ENCODE measurements around the gene POLN. TPM values are rescaled to one million over a fixed set of nuclear protein-coding genes. Genes with fewer than 3 reads are reported as not detected.
"Not testable (repeated sequence)": the region's sequence is repeated elsewhere in the genome, so short reads cannot be mapped to it uniquely, and the experiment has no call there.

Gene POLN
- total RNA-seq, 1 experiment from 2014 or later = 0.24 TPM

DNA sequence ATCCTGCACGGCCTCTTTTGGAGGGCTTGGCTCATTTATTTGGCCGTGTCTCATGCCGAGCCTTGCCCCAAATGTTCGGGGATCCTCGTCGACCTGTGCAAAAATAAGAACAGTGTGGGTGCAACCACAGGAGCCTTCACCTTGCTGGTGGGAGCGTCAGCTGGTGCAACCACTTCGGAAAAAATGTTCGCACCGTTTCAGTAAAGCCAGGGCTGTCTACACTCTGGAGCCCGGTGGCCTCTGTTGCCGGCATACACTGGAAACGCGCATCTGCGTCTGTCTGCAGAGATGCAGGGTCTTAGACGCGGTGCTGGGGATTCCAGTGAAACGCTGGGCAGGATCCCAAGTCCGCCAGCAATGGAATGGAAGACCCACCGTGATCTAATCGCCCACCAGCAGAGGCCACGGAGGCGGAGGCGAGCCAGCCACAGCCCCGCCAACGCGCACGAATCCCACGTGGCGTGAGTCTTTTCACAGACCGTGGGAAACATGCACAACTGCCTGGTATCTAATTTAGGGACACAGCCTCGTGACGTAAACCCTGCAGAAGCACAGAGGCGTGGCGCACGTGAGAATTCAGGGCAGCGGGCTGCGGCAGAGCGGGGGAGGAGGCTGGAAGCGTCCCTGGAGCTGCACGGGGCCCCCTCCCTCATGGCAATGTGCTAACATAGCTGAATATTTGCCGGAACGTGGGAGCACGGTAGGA lies 33.8 kb upstream of the POLN start:
- no peak for DNase-seq (ENCODE audit: low read depth)

DNA sequence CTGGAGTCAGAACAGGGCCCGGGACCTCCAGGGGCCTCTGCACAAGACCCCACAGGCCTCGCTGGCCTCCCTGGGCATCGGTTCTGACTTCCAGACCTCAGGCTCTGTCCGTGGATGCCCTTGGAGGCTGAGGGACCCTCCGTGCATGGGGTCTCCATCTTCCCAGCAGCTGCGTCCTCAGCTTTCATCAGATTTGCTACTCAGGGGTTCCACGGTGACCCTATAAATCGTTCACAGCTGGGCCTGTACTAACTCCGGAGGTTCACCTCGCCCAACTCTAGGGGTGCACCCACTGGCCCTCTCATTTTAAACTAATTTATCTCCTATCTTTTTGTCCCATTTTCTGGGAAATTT lies 33.1 kb upstream of the POLN start:
- not testable (repeated sequence) for DNase-seq (ENCODE audit: low read depth)

DNA sequence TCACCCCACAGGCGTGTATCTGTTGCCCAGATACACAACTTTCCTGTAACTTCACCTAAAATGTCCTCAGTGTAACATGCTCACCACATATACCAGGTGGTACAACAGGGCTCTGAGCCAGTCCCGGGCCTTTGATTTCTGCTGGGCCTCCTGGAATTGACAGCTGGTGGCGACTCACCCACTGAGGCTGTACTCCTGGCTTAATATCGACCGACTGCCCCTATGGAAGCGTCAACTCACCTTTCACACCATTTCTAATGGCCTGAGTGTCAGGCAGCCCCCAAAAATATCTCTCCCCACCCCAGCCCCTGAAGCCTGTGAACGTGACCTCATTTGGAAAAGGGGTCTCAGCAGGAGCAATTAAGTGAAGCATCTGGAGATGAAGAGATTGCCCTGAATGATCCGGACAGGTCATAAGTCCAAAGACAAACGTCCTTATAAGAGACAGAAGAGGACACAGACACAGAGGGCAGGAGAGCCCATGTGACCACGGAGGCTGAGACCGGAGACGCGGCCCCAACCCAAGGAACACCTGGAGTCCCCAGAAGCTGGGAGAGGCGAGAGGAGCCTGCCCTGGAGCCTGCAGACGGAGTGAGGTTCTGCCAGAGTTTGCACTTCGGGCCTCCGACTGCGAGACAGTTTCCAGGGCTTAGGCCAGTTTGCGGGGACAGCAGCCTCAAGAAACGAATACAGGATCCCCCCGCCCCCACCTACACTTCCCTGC lies 32.6 kb upstream of the POLN start:
- no peak for DNase-seq (ENCODE audit: low read depth)

DNA sequence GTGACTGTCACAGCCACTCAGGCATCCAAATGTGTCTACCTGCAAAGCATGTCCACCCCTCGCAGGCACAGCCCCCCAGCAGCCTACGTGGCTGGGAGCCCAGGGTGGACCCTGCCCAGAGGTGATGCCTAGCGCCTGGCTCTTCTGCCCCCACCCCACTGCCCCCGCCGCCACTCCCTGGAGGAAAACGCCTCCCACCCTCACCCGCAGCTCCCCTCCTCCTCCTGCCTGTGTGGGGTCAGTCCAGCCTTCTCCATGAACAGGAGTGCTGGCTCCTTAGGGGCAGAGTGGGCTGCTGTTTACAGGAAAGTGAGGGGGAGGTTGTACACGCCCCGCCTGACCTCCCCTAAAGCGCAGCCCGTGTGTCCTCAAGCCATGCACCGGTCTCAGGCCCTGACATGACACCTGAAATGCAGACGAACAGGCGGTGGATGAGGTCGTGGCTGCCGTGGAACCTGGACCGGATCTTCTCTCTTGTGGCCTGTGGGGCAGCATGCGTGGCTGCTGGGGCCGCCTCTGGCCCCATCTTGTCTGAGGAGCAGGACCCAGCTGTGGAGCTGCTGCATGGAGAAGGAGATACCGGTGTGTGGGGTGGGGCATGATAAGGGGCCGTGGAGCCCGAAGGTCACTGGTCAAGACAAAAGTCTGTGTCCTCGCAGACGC lies 31.9 kb upstream of the POLN start:
- DNase-seq (ENCODE audit: low read depth) = no peak

DNA sequence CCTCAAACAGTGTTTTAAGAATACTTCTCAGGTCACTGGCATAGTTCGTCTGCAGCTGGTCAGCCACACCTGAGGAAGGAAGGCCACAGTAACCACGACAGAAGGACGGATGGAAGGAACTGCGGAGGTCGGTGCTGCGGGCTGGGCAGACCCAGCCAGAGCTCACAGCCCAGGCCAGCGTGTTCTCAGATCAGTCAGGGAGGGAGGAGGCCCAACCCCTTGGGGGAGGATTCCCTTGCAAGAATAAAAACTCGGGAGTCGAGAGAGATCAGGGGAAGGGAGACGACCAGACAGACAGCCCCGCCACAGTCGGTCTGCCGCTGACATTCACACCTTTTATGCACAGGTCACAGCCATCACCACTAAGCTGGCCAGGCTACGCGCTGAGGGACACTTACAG lies 31.3 kb upstream of the POLN start:
- DNase-seq (ENCODE audit: low read depth) = no peak

DNA sequence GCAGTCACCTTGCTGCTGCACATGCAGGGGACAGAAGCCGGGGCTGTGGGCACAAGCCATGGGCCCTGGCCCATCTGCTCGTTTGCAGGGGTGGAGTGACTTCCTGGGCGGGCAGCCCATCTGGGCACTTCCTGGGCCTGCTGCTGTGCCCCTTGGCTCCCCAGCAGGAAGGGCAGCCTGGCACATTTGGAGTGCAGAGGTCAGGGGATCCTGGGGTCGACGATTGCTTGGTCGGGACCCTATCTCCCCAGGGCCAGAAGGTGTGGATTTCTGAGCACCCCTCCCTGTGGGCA lies 30.9 kb upstream of the POLN start:
- DNase-seq (ENCODE audit: low read depth) = no peak

DNA sequence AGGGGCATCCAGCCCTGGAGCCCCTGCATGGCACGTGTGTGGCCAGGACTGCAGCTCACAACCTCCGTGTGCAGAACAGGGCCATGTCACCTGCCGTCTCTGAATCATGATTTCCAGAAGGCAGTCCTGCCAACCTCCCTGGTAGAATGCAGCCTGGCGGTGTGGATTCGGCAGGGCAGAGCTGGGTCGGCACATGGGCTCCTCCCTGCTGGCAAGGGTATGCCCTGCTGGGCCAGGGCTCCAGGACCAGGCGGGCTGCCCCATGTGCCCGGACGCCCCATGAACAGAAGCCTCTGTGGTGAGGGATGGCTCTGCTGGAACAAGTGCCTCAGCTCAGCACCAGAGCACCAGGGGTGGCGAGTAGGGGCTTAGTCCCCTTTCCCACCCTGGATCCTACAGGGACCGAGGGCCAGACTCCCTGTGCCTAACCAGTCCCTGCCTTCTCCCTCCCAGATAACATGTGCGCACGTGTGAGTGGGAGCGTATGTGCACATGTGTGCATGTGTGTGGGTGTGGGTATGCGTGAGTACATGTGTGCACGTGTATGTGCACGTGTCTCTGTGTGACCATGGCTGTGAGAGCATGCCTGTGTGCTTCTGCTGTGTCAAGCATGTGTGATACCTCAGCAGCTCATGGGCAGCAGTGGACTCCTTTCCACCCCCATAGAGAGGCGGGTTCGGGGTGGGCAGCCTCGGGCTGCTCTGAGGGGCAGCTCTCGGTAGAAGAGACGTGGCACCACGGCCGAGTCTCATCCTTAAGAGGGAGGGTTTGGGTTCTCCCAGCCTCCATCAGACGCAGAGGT lies 30.3 kb upstream of the POLN start:
- DNase-seq (ENCODE audit: low read depth) = no peak

DNA sequence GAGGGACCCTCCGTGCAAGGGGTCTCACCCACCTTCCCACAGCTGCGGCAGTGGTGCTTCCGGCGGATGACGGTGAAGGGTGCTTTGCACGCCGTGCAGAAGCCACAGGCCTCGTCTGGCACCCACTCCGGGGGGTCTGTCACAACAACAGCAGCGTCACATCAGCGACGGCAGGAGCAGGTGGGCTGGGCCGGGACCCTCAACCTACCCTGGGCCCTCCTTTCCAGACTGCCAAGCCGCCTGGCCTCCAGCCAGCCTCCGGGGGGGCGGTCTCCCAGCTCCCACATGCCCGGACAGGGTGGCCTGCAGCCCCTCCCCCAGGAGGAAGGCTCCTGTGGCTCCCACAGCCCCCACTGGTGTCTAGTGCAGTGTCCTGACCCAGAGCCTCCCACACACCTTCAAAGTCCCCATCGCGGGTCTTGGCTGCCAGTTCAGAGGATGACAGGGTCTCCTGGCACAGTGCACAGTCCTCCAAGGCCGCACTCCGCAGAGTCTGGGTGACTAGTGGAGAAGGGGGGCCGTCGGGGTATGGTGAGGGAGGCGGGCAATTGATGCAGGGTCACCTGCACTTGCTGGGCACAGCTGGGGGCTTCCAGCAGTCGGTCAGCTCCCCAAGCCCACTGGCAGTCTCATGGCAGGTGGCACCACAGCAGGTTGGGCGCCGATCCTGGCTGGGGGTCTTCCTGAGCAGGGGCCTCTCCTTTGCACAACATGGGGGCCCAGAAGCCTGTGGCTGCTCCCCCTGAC lies 29.5 kb upstream of the POLN start:
- DNase-seq (ENCODE audit: low read depth) = no peak

DNA sequence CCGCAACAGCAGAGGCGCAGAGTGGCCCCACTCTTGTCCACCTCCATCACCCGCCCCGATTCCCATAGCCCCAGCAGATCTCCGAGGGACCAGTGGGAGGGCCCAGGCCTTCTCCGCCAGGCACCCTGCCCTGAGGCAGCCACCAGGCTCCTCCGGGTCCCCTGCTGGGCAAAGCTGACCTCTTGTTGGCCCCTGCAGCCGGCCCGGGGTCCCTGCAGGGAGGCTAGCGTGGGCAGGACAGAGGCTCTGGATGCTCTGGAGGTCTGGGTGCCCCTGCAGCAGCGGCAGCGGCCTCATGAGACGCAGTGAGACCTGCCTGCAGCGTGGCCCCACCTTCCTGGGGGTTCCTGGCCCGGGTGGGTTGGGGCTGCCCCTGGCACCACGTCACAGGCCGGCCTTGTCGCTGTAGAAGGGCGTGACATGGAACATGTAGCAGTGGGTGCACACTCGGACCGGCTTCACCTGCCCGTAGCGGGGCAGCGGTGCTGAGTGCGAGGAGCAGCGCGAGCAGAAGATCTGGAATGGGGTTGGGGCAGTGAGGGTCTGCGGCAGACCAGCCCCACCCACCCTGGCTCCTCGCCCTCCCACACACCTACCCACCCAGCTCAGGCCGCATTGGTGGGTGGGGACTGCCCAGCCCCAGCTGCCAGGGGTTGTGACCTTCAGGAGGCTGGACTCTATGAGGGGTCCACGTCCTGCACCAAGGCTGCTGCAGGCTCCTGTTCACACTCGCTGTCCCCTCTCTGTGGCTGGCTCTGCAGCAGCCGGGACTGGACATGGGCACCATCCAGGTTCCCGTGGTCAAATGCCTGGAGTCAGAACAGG lies 28.6 kb upstream of the POLN start:
- DNase-seq (ENCODE audit: low read depth) = no peak

DNA sequence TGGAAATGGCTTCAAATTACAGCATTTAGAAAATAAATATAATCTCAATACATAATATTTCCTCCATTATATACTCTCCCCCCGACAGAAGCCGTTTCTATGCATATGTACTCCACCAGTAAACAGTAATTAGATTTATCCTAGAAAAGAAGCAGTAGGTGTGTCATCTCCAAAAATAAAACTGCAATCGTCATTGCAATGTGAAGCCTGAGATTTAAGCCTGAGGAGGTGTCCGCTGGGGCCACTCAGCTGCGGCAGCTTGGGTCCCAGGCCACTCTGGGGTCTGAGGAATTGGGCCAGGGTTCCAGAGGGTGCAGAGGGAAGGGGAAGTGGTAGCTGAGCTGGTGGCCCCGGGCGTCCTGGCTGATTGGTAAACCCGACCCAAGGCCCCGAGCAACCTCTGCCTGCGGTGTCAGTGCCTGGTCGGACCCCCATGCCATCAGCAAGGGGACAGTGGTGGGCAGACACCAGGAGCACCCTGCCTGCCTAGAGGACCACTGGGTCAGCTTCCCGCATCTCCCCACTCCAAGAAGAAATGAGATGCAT lies 27.8 kb upstream of the POLN start:
- DNase-seq (ENCODE audit: low read depth) = no peak

DNA sequence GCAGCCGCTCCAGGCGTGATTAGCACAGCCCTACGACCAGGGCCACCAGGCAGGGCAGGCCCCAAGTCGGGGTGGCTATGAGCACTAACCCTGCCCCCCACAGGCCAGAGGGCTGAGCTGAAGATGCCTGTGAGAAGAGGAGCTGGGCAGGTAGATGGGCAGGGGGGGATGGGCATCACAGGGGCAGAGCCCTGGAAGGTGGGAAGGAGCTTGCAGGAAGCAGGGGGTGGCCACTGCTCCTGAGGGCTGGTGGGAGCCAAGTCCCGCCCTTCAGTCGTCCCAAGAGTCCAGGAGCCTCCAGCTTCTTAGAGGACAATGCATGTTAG lies 27.2 kb upstream of the POLN start:
- DNase-seq (ENCODE audit: low read depth) = no peak

DNA sequence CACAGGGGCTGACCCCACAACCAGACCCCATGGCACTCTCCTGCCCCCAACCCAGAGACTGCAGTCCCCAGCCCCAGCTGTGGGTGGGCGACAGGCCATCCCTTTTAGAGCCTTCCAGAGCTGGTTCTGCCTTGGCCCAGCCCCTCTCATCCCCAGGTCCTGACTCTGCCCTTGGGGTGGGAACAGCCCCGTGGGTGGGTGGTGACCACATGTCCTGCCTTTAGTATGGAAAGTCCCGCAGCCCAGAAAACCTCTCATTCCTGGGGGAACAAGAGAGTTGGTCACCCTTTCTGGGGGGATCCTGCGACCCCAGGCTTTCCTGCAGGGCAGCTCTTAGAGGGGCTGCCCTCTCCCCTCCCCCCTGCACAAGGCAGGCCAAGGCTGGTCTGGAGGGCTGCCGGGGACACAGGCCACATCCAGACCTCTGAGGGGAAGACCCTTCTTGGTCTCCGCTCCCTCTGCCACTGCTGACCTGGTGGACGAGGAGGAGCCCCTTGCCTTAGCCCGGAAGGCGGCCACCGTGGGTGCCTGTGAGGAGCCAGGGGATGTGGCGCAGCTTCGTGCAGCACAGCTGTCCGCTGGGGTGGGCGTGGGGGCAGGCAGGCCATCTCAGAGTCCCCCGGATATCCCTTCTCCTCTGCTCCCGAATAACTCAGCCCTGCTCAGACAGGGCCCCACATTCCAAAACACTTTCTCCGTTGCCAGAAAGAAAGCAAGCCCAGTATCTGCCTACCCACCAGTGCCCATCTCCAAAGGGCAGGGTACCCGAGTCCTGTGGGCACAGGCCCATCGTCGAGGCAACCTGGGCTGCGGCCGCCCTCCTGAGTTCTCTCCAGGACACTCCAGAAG lies 26.7 kb upstream of the POLN start:
- no peak for DNase-seq (ENCODE audit: low read depth)

DNA sequence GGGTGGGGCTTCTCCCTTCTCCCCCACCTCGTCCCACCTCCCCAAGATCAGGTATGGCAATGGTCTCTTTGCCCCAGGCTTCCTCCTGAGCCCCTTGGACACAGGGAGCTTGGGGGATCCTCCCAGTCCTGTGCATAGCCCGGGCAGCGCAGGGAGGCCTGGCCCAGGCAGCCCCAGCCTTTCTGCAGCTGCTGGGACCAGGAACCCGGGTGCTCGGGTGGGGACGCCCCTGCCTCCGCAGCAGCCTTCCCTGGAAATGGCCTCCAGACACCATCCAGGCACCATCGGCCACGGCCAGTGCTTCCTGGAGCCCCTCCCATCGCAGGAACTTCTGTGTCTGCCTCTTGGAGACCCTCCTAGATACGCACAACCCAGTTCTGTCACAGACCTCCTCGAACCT lies 25.9 kb upstream of the POLN start:
- DNase-seq (ENCODE audit: low read depth) = no peak

DNA sequence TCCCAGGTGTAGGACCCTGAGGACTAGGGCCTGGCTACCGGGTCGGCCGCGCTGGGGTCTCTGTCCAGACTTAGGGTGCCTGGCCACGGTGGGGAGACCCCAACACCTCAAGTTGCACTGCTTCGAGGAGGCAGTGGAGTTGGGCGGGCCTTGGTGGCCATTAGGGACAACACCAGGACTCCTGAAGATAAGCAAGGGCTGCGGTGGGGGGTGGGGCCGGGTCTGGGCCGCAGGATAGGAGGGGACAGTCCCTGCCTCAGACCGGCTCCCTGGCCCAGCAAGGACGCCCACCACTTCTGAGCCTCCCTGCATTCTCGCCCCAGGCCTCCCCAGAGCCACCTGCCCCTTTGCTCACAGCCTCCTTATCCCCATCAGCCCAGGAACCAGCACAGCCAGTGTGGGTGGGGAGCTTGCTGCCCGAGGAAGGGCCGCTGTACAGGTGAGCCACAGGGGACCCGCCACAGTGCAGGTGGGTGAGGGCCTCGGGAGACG lies 25.4 kb upstream of the POLN start:
- DNase-seq (ENCODE audit: low read depth) = no peak

DNA sequence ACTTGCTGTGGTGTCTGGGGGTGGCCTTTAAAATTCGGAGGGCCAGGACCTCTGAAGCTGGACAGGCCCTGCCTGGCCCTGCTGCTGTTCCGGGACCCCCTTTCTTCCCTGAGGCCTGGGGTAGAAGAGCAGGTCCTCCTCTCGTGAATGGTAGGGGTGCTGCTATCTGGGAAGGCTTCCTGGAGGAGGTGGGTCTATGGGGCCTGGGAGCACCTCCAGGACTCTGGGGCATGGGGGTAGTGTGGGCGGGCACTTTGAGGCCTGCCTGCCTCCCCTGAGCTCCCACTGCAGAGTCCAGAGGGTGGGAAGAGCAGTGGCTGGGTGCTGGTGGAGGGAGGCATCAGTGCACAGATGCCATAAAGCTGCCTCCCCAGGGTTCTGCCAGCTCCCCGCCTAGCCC lies 24.9 kb upstream of the POLN start:
- no peak for DNase-seq (ENCODE audit: low read depth)

DNA sequence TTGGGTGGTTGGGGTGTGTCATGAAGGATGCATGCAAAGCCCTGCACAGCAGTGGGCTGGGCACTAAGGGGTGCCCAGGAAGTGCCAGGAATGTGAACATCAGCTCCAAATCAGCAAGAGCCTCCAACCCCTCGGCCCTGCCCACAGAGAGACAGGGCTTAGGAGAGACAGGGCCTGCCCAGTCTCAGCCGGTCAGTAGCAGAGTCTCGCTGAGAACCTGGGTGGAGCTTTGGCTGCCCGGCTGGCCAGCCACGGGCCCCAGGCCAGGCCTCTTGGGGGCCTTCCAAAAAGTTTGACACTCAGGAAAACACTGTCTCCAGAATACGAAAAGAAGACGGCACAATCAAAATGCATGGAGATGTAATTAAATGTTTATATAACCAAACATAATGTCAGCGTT lies 24.3 kb upstream of the POLN start:
- no peak for DNase-seq (ENCODE audit: low read depth)

DNA sequence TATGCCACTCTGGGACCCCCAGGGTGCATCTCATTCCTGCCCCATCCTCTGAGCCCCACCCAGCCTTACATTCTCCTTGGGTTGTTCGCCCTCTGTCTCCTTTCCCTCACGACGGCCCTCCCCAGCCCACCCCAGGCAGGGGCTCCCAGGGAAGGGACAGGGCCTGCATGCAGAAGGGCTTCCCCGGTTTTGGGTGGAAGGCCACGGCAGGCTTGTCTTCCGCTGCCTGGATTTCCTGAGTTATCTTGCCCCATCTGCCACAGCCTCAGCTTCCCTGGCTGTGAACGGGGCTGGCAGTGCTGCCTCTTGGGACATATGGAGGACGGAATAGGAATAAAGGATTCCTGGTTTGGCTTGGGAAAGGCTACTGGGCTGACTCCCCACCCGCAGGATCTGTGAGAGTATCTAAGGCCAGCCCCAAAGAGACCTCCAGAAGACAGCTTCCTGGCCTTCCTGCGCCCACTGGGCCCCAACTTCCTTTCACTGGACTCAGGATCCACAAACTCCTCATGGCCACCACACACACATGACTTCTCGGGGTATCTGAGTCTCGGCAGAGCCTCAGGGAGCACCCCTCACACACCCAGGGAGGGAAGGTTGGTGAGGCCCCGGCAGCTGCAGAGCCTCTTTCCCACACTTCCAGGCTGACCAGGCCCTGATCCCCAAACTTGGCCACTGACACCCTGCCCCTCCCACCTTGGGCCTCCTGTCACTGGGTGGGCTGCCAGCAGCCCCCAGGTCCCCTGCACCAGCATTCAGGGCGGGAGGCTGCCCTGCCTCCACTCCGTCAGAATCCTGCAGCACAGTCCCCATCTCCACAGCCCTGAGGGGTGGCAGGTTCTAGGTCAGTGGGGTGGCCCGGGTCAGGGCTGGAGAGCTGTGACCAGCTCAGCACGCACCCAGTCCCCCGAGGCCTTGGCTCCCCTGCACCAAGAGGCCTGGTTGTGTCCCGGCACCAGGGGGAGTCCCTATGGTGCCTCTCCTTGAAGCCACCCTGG lies 23.5 kb upstream of the POLN start:
- no peak for DNase-seq (ENCODE audit: low read depth)

DNA sequence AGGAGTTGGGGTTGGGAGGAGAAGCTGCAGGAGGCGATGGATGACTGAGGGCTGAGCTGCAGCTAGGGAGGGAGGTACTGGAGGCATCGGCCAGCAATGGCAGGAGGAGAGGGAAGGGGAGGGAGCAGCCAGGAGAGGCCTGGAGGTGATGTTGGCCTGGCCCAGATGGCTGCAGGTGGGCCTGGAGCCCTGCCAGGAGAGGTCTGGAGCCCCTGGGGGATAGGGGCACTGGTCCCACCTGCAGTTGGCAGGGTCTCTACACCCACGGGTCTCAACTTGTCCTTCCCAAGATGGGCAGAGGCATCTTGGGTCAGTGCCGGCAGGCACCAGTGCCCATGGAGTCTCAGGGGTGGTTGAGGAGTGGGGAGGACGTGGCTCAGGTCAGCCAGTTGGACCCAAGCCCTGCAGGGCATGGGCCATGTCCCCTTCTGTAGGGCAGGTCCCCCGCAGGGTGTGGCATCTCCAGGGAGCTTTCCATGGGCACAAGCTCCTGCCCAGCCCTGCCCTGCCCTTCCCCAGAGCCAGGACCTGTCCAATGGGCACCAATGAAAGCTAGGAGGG lies 22.6 kb upstream of the POLN start:
- no peak for DNase-seq (ENCODE audit: low read depth)
